H1 (cell line): ENCODE measurements around the gene ZCCHC9. TPM values are rescaled to one million over a fixed set of nuclear protein-coding genes. Genes with fewer than 3 reads are reported as not detected.

Experiments
- polyA plus RNA-seq, 7 experiments: library from polyadenylated mRNA; depleted of rRNA in 3 of 7; stranded (reverse) in 5 of 7; unstranded in 2 of 7; fragments of >200 nt in 5 of 7; fragments of 200-250 nt in 2 of 7; gene quantifications; 1 replicate in 5 of 7; 2 replicates in 1 of 7; 4 replicates in 1 of 7; pipeline versions ENCODE4 v1.2.1 to v1.2.3, GENCODE V29; 2011 to 2013; ENCODE audit warnings: missing spikeins in 2 of 7, mixed read lengths in 2 of 7
- total RNA-seq: library from RNA; stranded (reverse); fragmentation: NEBNext Ultra II Directional; extraction: Animal tissue kit (Norgen Biotek cat#: 25700); gene quantifications from 2 replicates; pipeline ENCODE4 v1.2.1, GENCODE V29; 2021

Gene ZCCHC9
- total and polyA plus RNA-seq, 2 of the 8 experiments (the other 6 are each of a cell fraction or from before 2014, with no cell fraction given): 10.9 to 33.6 TPM

Other genes with a start within 250 kb of the ZCCHC9 start
- gene CKMT2, start 68.3 kb upstream of the ZCCHC9 start, total RNA-seq: 1.2 and 2.4 TPM in 2 replicates
- gene CKMT2, start 68.3 kb upstream of the ZCCHC9 start, polyA plus RNA-seq (2011; rRNA removed): 5.0 and 7.5 TPM in 2 replicates
- gene ACOT12, start 92.5 kb downstream of the ZCCHC9 start, total RNA-seq: 0.33 TPM in 1 of 2 replicates, not detected in the other
- gene ACOT12, start 92.5 kb downstream of the ZCCHC9 start, polyA plus RNA-seq (2011; rRNA removed): 0.29 and 0.31 TPM in 2 replicates